Dermis blood vessel endothelial cell (primary cell): ENCODE measurements around the gene PLCG2. TPM values are rescaled to one million over a fixed set of nuclear protein-coding genes. Genes with fewer than 3 reads are reported as not detected.
A peak's percentile ranks its signal among the peaks of the same experiment; 100 is the strongest.
"Not testable (repeated sequence)": the region's sequence is repeated elsewhere in the genome, so short reads cannot be mapped to it uniquely, and the experiment has no call there.

Experiments
- DNase-seq: peaks from one replicate; pipeline ENCODE4 v3.0.0; 2010
- total RNA-seq: library from RNA; depleted of rRNA; stranded (reverse); fragments of >200 nt; gene quantifications from 2 replicates; pipeline ENCODE4 v1.2.3, GENCODE V29; 2014

PLCG2 gene
- total RNA-seq, 1 donor from 2014 or later = 23.5 TPM

DNA sequence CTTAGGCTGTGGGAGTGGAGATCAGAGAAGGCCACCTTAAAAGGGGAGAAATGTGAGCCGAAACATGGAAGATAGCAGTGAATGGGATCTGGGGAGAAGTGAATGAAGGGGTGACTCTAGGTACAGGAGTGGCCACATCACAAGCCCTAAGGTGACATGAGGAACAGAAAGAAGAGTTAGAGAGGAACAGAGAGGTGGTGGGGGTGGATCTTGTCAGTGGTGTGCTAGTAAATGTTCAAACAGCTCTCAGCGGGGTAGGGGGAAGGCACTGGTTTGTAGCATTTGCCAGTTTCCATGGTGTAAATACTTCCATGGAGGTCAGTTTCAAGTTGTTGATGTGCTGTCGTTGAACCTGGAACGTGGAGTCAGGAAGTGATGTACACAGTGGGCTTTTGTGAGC lies 141.4 kb downstream of the PLCG2 start:
- no peak for DNase-seq

DNA sequence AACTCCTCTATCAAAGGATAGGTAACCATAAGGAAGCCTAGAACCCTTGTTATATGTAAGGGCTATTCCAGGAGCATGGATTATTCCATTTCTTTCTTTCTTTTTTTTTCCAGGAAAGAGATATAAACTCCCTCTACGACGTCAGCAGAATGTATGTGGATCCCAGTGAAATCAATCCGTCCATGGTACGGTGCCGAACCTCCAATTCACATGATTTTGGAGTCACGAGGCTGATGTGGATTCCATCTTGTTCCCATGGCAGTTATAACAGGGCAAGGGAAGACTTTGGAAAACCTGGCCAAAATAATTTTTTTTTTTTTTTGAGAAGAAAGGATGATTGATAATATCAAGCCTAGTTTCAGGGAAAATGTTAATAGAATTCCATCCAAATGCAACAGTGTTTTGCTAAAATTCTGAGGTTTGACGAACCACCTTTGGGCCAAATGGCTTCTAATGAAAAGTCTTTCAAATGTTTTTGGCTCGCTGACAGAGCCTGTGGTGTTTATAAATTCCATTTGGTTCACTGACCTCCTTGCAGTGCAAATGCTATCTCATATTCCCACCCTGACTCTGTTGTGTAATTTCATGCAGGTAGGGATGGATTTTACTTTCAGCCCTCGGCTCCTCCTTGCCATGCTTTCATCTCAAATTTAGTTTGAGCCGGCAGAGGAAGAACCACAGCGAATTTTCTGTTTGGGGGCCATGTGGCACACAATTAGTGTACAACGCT lies 142.2 kb downstream of the PLCG2 start:
- DNase-seq = peak; percentile 11

DNA sequence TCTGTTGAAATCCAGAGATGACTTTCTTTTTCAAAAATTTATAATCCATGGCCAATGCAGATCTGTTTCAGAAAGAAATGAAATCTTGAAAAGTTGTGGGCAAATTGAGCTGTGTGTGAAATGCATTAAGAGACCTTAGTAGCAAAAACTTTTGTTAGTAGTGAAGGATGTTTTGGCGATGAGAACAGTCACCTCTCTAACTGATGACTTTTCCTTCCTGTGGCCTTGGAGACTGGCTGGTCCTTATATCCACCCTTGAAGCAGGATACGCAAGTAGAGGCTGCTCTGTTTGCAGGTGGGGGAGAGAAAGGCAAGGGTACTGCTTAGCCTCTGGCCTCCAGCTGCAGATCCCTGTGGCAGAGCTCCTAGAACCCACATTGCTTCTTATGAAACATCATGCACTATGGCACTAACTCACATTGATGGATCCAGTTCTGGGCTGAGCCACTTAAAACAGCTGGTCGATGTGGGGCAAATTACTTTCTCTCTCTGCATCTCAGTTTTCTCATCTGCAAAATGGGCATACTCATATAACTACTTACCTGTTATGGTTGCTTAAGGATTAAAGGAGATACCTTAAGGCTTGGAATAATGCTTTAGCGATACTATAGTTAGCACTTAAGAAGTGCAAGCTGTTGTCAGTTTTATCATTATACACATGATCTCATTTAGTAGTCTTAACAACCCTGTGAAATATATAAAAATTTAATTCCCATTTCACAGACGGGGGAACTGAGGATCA lies 142.9 kb downstream of the PLCG2 start:
- DNase-seq = peak; percentile 66

GRCh38 chr16:81923296-81923695 lies 144.2 kb downstream of the PLCG2 start:
- DNase-seq = no peak

GRCh38 chr16:81925016-81925415 lies 145.9 kb downstream of the PLCG2 start:
- DNase-seq = no peak

DNA sequence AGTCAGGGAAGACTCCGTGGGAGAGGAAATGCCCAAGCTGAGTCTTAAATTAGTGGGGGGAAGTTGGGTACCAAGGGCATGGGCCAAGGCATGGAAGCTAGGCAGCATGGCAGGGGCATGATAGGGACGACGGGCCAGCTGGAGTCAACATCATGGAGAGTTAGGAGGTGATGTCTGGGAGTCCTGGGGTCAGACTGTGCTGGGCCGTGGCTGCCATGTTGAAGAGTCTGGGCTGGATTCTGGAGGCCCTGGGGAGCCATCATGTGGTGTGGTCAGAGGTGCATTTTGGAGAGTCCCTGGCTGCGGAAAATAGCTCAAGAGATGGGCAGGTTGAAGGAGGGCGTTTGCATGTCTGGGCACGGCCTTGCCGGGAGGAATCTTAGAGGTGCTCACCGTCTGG lies 146.9 kb downstream of the PLCG2 start:
- no peak for DNase-seq

- DNase-seq = no peak
Measured at GRCh38 chr16:81927561-81928185, 148.6 kb downstream of the PLCG2 start.

DNA sequence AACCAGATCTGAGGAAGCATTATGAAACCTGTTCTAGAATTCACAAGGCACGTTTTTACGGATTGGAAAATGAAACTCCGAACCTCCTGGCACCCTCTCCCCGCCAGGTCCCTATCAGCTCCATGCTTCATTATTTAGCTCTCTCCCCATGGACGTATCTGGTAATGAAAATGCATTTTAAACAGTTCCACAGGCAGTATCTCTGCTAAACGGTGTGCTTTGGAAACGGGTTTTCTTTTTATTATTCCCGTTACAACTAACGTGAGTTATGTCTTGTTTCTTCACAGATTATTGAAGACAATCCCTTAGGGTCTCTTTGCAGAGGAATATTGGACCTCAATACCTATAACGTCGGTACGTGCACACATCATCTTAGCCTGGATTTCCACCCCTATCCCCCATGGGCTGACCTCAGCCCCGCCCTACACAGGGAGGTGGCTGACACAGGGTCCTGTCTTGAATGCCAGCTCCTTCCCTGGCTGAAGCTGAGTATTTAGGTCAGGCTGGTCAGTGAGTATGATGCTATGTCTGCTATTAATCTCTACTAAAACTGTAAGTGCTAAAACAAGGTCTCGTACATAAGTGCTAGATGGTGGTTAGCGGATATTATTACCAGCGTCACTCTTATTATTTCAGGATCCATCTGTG lies 149.3 kb downstream of the PLCG2 start:
- no peak for DNase-seq

DNA sequence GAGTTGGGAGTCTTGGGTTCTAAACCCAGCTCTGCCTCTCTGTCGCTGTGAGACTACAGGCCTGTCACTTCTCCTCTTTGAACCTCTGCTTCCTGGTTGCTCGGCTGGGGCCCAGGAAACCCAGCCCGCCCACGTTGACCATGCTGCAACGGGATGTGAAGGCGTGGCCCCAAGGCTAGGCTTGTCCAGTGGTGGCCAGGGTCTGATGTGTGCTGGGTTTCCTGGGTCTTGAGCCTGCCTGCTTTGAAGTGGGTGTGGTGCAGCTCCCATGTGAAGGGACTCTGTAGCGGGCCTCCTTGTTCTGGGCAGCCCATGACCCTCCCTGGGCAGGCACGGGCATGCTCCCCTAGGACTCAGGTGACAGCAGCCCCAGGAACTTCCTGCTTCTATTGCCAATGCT lies 149.9 kb downstream of the PLCG2 start:
- no peak for DNase-seq

DNA sequence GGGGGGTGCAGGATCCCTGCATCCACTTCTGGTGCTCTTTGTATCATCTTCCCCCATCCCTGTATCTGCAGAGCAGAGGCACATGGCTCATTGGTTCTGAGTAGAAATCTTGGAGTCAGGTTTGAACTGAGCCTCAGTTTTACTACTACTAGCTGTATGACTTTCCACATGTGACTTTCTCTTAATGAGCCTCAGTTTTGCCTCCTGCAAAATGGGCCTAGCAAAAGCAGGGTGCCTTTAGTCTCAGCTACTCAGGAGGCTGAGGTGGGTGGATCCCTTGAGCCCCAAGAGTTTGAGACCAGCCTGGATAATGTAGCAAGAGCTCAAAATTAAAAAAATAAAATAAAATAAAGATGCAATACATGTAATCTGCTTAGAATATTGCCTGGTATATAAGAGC lies 150.8 kb downstream of the PLCG2 start:
- no peak for DNase-seq

- DNase-seq = no peak
Measured at GRCh38 chr16:81931927-81932326, 152.8 kb downstream of the PLCG2 start.

DNA sequence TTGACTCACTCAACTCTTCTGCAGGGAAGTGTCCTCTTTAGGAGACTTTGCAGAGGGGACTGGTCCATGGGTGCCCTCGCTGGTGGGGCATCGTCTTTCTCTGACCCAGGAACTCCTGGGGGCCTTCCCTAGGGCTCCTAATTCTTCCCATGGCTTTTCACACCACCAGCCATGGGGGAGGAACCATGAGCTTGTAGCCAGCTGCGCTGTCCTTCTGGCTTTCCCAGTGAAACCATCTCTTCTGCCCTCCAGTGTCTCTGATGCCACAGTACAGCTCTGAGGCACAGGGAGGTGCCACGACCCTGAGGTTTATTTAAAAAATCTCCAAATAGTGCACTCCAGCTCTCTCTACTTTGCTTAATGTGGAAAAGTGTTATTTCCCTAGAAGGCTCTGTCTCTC lies 153.6 kb downstream of the PLCG2 start:
- DNase-seq = peak; percentile 59

GRCh38 chr16:81933361-81933760 lies 154.3 kb downstream of the PLCG2 start:
- no peak for DNase-seq

DNA sequence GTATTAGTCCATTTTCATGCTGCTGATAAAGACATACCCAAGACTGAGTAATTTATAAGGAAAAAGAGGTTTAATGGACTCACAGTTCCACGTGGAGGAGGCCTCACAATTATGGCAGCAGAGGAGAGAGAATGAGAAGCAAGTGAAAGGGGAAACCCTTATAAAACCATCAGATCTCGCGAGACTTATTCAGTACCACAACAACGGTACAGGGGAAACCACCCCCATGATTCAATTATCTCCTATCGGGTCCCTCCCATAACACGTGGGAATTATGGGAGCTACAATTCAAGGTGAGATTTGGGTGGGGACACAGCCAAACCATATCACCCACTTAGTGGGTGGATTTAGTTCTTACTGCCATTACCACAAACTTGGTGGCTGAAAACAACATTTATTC lies 155.6 kb downstream of the PLCG2 start:
- DNase-seq = not testable (repeated sequence)

DNA sequence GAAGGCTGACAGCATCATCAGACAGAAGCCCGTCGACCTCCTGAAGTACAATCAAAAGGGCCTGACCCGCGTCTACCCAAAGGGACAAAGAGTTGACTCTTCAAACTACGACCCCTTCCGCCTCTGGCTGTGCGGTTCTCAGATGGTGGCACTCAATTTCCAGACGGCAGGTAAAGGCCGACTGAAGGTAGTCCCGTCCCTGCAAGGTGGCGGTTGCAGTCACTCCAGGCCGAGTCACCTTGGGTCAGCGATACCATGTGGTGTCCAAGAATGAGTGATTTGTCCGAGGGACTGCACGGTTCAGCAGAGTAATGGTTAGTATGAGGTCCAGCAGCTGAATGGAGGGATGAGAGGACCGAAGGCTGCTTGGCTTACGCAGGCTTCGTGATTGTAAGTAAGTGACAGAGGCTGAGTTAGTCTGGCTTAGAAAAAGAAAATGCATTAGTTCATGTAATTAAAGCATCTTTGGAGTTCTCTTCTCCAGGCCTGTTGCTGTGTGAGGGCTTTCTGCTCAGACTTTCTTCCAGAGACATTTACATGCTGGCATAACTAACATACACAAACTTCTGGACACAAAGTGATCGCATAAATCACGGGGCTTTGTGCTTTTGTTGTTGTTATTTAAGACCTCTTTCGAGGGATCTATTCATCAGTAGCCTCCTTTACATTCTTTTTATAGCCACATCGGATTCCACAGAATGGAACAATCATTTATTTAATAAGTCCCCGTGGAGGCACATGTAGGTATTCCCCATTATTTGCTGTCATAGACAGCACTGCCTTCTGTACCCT lies 157.3 kb downstream of the PLCG2 start:
- DNase-seq = no peak

- peak; percentile 60 for DNase-seq
Measured at GRCh38 chr16:81937305-81938038, 158.4 kb downstream of the PLCG2 start.

DNA sequence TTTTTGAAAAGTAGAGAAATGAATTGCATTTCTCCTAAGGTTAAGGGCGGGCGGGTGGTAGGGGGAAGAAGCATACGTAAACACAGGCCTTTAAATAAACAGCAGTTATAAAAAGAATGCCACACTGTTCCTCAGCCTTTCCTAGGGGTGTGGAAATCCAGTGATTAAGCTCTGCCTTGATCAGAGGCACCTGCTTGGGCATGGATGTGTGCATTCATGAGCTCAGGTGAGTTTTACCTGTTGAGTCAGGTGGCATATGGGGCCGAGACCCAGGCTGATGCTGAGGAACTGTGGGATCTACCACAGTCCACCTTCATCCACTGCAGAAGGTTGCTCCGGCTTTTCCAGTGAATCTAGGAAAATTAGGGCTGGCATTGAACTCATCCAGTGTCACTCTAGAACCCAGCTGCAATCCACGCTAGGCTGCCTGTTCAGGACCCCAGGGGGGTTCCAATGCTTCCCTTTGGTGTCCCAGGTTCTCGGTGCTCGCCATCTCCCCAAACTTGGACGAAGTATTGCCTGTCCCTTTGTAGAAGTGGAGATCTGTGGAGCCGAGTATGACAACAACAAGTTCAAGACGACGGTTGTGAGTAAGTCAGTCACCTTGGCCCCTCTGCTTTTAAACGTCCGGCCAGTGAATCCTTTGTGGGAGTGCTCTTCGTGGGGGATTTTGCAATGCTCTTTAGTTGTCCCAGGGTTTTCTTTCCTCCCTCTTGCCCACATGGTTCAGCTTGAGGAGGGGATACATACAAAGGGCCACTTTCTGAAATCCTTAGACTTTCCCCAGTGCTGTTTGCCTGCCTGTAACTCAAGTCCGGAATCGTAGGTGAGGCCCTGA lies 159.5 kb downstream of the PLCG2 start:
- no peak for DNase-seq

GRCh38 chr16:81939164-81940056 lies 160.3 kb downstream of the PLCG2 start:
- peak; percentile 52 for DNase-seq

DNA sequence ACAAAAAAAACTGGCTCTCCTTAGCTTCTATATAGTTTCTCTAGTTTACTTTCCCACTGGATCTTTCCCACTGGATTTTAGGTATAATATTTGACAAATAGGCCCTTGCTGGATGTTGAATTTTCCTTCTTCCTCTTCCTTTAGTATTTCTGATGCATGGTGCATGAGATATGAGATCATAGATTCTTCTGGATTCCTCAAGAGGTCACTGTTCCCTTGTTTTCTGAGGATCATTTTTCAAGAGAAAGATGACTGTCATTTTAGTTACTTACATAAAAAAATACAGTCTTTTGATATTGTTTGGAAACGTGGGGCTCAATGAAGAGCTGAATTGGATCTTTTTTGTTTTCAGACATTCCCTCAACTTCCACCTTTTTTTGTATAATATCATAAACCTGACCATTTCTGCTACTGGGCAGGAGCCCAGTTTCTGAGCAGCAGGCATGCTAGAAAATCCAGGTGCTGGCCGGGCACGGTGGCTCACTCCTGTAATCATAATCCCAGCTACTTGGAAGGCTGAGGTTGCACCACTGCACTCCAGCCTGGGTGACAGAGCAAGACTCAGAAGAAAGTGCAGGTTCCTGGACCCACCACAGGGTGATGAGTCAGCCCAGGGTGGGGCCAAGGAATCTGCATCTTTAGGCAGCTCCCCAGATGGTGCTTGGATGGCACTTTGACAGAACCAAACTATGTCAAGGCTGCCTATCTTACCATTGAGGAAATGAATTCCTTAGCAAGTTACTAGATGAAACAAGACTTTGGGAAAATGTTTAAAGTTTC lies 161.9 kb downstream of the PLCG2 start:
- DNase-seq = peak; percentile 87
